Activated CD8-positive, alpha-beta memory T cell treated with anti-CD3 and anti-CD28 coated beads, Interleukin-2, amount 50 U/mL, for 24 hours (primary cell): ENCODE results near the gene OR4N2.
"Not testable (repeated sequence)": the region's sequence is repeated elsewhere in the genome, so short reads cannot be mapped to it uniquely, and the experiment has no call there.

Source experiments
- DNase-seq: peaks from one replicate; pipeline ENCODE4 v3.0.0-alpha.2; 2020; ENCODE audit errors: extremely low read depth

Gene OR4N2

DNA sequence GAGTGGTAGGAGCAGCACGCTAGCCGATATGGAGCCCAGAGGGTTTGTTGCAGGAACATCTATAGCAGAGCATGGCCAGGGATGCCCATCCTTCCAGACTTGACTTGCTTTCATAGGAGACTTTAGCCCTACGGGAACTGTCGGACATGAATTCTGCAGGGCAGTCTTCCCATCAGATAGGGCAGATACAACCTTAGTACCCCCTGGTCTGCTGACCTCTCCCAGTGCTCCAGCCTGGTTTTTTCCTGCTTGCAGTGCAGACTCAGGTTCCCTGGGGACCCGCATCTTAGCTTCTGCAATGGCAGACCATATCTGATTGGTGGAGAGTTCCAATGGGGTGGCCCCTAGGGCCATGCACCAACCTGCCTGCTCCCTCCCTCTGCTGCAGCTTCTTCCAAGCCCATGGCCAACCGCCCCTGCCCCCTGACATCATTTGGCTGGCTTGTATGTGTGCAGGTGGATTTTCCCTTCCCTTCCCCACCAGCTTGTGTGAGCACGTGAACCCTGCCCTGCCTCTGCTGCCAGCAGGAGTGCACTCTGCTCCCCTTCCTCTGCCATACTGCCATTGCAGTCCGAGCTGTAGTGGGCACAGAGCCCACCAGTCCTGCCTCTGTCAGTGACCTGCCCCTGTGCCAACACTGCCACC, 30.8 kb downstream of the OR4N2 start:
- not testable (repeated sequence) for DNase-seq

DNA sequence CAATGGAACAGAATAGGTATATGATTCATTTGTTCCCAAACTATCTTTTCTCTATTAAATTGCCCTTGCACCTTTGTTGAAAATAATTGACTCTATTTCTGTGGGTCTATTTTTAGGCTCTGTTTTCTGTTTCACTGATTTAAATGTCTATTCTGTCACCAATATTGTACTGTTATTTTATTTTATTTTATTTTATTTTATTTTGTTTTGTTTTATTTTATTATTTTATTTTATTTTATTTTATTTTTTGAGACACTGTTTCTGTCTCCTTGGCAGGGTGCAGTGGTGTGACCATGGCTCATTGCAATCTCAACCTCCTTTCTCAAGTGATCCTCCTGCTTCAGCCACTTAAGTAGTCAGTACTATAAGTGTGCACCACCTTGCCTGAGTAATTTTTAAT, 34.9 kb downstream of the OR4N2 start:
- no peak for DNase-seq

DNA sequence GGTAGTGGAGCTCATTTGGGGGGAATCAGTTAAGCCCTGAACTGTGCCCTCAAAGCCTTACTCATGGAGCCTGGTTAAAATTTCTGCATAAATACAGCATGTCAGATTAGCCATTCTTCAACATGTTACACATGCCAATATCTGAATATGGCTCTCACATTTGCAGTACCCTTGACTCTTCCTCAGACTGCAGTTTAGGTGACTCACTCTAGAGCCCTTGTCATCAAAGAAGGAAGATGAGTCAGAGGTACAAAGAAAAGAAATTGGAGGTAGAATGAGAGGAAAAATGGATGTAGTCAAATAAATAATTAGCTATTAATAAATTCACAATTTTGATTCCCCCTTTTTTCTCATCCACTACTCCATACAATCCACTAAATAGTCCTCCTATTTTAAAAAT, 47.8 kb downstream of the OR4N2 start:
- no peak for DNase-seq

DNA sequence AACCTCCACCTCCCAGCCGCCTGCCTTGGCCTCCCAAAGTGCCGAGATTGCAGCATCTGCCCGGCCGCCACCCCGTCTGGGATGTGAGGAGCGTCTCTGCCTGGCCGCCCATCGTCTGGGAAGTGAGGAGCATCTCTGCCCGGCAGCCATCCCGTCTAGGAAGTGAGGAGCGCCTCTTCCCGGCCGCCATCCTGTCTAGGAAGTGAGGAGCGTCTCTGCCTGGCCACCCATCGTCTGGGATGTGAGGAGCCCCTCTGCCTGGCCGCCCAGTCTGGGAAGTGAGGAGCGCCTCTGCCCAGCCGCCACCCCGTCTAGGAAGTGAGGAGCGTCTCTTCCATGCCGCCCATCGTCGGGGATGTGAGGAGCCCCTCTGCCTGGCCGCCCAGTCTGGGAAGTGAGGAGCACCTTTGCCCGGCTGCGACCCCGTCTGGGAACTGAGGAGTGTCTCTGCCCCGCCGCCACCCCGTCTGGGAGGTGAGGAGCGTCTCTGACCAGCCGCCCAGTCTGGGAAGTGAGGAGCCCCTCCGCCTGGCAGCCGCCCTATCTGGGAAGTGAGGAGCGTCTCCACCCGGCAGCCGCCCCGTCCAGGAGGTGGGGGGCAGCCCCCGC, 62.6 kb downstream of the OR4N2 start:
- not testable (repeated sequence) for DNase-seq

DNA sequence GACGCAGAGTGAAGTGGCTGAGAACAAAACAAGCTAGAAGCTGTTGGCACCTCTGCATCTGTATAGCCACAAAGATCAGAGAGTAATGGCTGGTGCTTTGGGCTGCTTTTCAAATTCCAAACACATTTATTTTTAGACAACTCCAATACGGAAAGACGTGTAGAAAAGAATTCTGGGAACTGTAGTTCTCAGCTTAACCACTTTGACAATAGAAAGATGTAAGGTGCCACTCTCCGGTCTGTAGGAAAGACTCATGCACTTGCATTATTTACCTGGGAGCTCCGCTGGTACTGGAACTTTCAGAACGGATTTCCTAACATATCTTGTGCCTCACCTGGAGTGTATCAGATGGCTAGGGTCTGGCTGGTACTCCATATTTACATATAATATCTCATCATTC, 69.6 kb downstream of the OR4N2 start:
- DNase-seq = no peak

DNA sequence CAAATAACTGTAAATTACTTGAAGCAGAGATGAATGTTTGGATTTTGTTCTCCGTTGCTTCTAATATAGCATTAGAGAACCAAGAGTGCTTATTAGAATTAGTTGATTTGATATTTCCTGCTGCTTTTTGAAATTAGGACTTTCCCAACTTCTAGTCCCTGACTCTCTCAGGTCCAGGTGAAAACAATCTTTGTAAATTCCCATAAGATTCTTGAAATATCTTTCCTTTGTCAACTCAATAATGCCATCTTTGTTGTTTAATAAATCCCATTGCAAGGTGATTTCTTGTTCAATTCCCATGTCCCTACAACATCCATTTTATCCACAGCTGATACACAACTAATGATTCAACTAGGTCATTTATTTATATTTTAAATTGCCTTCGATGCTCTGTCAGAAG, 71.3 kb downstream of the OR4N2 start, which contains the start of gene OR4K2:
OR4K2 (plus strand) TSS at position 301 of the 400 bp plus-strand sequence. CDS start 1,126 bp downstream, outside the sequence.
- no peak for DNase-seq

DNA sequence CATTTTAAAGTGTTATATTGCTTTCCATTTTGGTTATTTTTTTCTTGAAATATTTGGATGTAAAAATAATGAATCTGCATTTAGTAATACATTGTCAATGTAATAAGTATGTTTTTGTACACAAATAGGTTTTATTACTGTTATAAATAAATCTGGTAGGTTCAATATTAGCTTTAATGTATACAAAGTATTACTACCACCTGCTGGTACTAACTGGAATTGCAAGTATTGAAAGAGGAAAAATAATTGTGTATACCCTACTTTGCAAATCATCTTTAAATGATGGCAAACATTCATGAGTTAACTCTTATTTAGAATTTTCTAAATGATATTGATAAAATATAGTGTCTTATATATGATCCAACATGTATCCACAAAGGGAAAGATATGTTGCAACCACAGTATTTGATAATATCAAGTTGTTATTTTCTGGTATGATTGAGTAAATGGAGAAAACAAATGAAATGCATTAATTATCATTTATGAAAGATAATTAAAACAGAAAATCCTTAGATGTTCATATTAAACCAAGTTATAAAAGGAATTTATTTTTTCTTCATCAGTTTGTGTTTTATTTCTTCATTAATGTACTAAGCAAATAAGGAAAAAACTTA, 74.6 kb downstream of the OR4N2 start:
- no peak for DNase-seq
